ENCODE measurements around the gene DMRTC2.

Gene DMRTC2

GRCh38 chr19:41892173-41892902 is 47.5 kb downstream of the DMRTC2 start:
- DNase-seq = no peak

GRCh38 chr19:41893899-41894298 is 49.1 kb downstream of the DMRTC2 start:
- DNase-seq = no peak

GRCh38 chr19:41894350-41894749 is 49.5 kb downstream of the DMRTC2 start:
- DNase-seq = no peak

- no peak for DNase-seq
Measured at GRCh38 chr19:41895745-41896580, 51.1 kb downstream of the DMRTC2 start.

- no peak for DNase-seq
Measured at GRCh38 chr19:41896581-41896942, 51.7 kb downstream of the DMRTC2 start.

GRCh38 chr19:41897181-41897580 is 52.3 kb downstream of the DMRTC2 start:
- DNase-seq = no peak

GRCh38 chr19:41897820-41898219 is 53.0 kb downstream of the DMRTC2 start:
- no peak for DNase-seq

GRCh38 chr19:41898235-41898634 is 53.4 kb downstream of the DMRTC2 start:
- no peak for DNase-seq

All from NCI-H2029 treated with DMSO at 0.1 percent for 48 hours (cell line).